HepG2 (cell line): ENCODE measurements around the gene GBP3. TPM values are rescaled to one million over a fixed set of nuclear protein-coding genes. Genes with fewer than 3 reads are reported as not detected.

Source experiments
- ATAC-seq: fragments of 200-7000 bp; cut with Tn5 transposase; 3 replicates; pipeline ENCODE4 v1.9.1; 2020; ENCODE audit warnings: mild to moderate bottlenecking, moderate library complexity
- BruUV-seq: library from RNA; stranded (reverse); fragments of 400-500 nt; replicated peaks from 2 replicates; lab custom pipeline; 2021; lab: Mats Ljungman, UMichigan
- CTCF ChIA-PET: fragments of 300-600 bp; formaldehyde crosslinking; extraction: SDS; loops from one replicate; lab custom pipeline; 2021; ENCODE audit warnings: low total read pairs, inconsistent platforms, low intra/inter-chr PET ratio; lab: Yijun Ruan, JAX
- POLR2A ChIA-PET: fragments of 350-600 bp; sonication (Branson Sonifier 250); formaldehyde crosslinking; loops from one replicate; lab custom pipeline; 2020; ENCODE audit warnings: antibody characterized with exemption, inconsistent platforms; lab: Yijun Ruan, JAX
- DNase-seq: peaks from one replicate; pipeline ENCODE4 v3.0.0-alpha.2; 2015; ENCODE audit warnings: low spot score
- FAIRE-seq: peaks from 3 replicates; lab custom pipeline; 2011; peaks lifted over from hg19 to GRCh38; lab: Jason Lieb, UNC
- H2AFZ ChIP-seq: one replicate; pipeline ENCODE4 v1.6.1; 2011; ENCODE audit warnings: low read length, inconsistent platforms
- H3K27ac ChIP-seq: fragments of 300-600 bp; 3 replicates; pipeline ENCODE4 v1.8.0; 2011; ENCODE audit warnings: mixed run types, mild to moderate bottlenecking, mixed read lengths, low read length, inconsistent platforms; ENCODE audit not compliant: insufficient read depth; ENCODE audit errors: extremely low read length
- H3K27me3 ChIP-seq, 2 experiments: fragments of 200-600 bp in 1 of 2; 2 replicates in 1 of 2; 3 replicates in 1 of 2; pipeline versions ENCODE4 v1.6.0 to v1.8.0; 2011; ENCODE audit warnings: low read length in 2 of 2, mild to moderate bottlenecking in 2 of 2, moderate library complexity in 2 of 2, inconsistent platforms in 1 of 2; ENCODE audit not compliant: insufficient read depth in 2 of 2, control insufficient read depth in 1 of 2
- H3K36me3 ChIP-seq, 2 experiments: fragments of 200-600 bp in 1 of 2; replicated peaks in 1 of 2; 2 replicates in 1 of 2; 3 replicates in 1 of 2; pipeline versions ENCODE4 v1.5.1 to v1.8.0; 2011; ENCODE audit warnings: low read length in 2 of 2, inconsistent platforms in 1 of 2; ENCODE audit not compliant: insufficient read depth in 2 of 2, control insufficient read depth in 1 of 2
- H3K4me1 ChIP-seq: 2 replicates; pipeline ENCODE4 v1.5.1; 2012; ENCODE audit warnings: low read length, inconsistent platforms; ENCODE audit not compliant: insufficient read depth
- H3K4me2 ChIP-seq: 2 replicates; pipeline ENCODE4 v1.6.0; 2011; ENCODE audit warnings: low read depth, low read length, inconsistent platforms
- H3K4me3 ChIP-seq, 3 experiments: fragments of 200-600 bp in 1 of 3; sonication (generic), shearing (Covaris generic) in 1 of 3; replicated peaks in 1 of 3; 2 replicates each; pipeline ENCODE4 v1.5.1; 2011 to 2016; ENCODE audit warnings: low read length in 3 of 3, inconsistent platforms in 2 of 3, low read depth in 2 of 3, mild to moderate bottlenecking in 2 of 3, control low read depth in 1 of 3, mixed read lengths in 1 of 3; ENCODE audit not compliant: insufficient read depth in 1 of 3
- H3K79me2 ChIP-seq: one replicate; pipeline ENCODE4 v1.6.1; 2011; ENCODE audit warnings: low read length, inconsistent platforms; ENCODE audit not compliant: insufficient read depth
- H3K9ac ChIP-seq: 2 replicates; pipeline ENCODE4 v1.6.0; 2011; ENCODE audit warnings: mild to moderate bottlenecking, low read depth, low read length, inconsistent platforms; ENCODE audit not compliant: insufficient read depth
- H3K9me3 ChIP-seq: 2 replicates; pipeline ENCODE4 v1.5.1; 2012; ENCODE audit warnings: mild to moderate bottlenecking, low read length
- H4K20me1 ChIP-seq: 2 replicates; pipeline ENCODE4 v1.6.0; 2011; ENCODE audit warnings: inconsistent platforms, mild to moderate bottlenecking, low read length, moderate library complexity; ENCODE audit not compliant: insufficient read depth
- GZF1 ChIP-seq: sonication (generic); formaldehyde crosslinking; IDR thresholded peaks from 2 replicates; pipeline ENCODE4 v1.5.1; 2020; ENCODE audit warnings: mild to moderate bottlenecking, missing genetic modification reagents
- SRF ChIP-seq: IDR thresholded peaks from 2 replicates; pipeline ENCODE4 v1.6.1; 2011; ENCODE audit warnings: mild to moderate bottlenecking, low read depth, low read length, moderate library complexity
- WGBS: methylation state at CpG from one replicate; pipeline ENCODE4 v1.1.6; 2017; ENCODE audit warnings: low lambda C conversion rate; 5-methylcytosine and 5-hydroxymethylcytosine counted together
- in situ Hi-C: cut with HindIII; loops from 2 replicates; pipeline ENCODE4 v1.10.0; 2017; ENCODE audit warnings: low pct_unique_long_range_greater_than_20kb; ENCODE audit not compliant: extremely low pct_ligation_motif_present
- intact Hi-C: fragments of 100-400 bp; cut with micrococcal nuclease; formaldehyde crosslinking; loops from one replicate; pipeline ENCODE4 v1.10.0; 2022; ENCODE audit not compliant: unreplicated experiment
- polyA plus RNA-seq, 8 experiments: library from polyadenylated mRNA; depleted of rRNA in 3 of 8; stranded (reverse) in 7 of 8; unstranded in 1 of 8; fragments of >200 nt; fragmentation: Illumina TruSeq in 4 of 8; extraction: Trizol in 4 of 8; gene quantifications; 2 replicates each; pipeline versions ENCODE4 v1.2.1 to v1.2.3, GENCODE V29; 2011 to 2016; ENCODE audit warnings: low read depth in 4 of 8, missing spikeins in 1 of 8, mixed read lengths in 1 of 8; ENCODE audit not compliant: insufficient read depth in 1 of 8
- total RNA-seq, 5 experiments: library from RNA; depleted of rRNA; stranded (reverse); fragments of >200 nt; fragmentation: Illumina TruSeq; extraction: Trizol; gene quantifications; 2 replicates each; pipeline ENCODE4 v1.2.3, GENCODE V29; 2016; ENCODE audit warnings: low read depth in 1 of 5
- TF ChIP-seq, protein P1 (sequence below): sonication (generic); formaldehyde crosslinking; IDR thresholded peaks from 2 replicates; pipeline ENCODE4 v1.8.0; 2022; ENCODE audit warnings: mild to moderate bottlenecking, missing genetic modification reagents, borderline replicate concordance

The GBP3 gene
- total and polyA plus RNA-seq, 2 of the 13 experiments (the other 11 are each of a cell fraction or from before 2014, with no cell fraction given): 0.16 to 0.46 TPM

DNA sequence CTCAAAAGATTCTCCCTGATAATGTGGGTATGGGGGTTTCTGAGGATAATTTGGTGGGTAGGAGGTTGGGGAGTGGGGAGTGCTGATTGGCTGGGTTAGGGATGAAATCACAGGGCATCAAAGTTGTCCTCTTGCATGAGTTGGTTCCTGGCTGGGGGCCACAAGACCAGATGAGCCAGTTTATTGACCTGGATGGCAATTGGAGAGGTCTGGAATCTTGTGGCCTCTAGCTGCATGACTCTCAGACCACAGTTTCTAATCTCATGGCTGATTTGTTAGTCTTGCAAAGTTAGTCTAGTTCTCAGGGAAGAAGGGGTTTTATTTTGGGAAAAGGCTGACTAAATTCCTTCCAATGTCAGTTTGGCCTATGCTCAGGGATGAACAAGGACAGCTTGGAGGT is 45.6 kb upstream of the GBP3 start (continued):
- TF ChIP-seq, protein P1, sequence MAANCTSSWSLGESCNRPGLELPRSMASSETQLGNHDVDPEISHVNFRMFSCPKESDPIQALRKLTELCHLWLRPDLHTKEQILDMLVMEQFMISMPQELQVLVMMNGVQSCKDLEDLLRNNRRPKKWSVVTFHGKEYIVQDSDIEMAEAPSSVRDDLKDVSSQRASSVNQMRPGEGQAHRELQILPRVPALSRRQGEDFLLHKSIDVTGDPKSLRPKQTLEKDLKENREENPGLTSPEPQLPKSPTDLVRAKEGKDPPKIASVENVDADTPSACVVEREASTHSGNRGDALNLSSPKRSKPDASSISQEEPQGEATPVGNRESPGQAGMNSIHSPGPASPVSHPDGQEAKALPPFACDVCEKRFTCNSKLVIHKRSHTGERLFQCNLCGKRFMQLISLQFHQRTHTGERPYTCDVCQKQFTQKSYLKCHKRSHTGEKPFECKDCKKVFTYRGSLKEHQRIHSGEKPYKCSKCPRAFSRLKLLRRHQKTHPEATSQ (CRISPR knock-in tag): no peak

DNA sequence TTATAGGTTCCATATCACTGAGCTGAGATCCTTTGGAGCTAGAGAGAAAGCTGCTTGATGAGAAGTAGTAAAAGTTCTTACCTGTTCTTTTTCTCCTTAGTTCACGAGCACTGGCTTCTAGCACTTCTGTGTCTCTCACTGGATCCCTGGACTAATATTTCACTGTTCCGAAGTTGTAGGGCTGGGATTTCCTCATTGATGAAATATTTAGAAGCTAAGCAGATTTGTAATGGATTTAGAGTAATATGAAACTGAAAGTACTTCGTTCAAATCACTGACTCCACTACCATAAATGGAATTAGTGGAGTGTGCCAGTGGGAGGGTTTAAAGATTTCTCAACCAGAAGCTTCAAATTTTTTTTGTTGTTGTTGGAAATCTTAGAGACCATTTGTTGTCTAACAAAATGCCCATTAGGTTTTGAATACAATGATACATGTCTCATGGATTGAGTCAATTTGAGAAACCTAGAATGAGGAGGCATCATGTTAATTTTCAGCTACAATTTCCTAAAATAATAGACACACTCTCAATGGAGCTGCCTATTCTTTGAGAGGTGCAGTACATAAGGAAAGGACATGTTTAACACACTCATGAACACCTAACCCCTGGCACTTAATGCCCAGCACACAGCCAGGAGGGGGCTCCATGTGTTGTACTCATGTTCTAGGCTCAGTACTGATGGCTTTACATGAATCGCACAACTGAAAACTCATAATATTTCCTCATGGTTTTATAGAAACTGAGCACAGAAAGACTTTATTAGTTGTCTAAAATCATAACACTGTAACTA is 42.6 kb upstream of the GBP3 start, which contains the start of gene GBP1:
Gene GBP1 (minus strand): TSS at position 130 of the 790 bp plus-strand sequence. CDS start 1,974 bp downstream, outside the sequence.
- no TSS peak for BruUV-seq
- Histone ChIP-seq H3K9me3 (no peaks in the 10 kb centered on the region), H3K79me2 (no peaks in the 10 kb centered on the region), H3K4me2 (peak within 1 kb of the TSS; percentile 75), H3K27ac (no peak within 1 kb of the TSS), H3K4me1 (peaks cover 15% of the 10 kb centered on the region), H3K9ac (peak within 1 kb of the TSS; percentile 46; the same call in 1 of the 2 replicates), H3K27me3 (no peaks in the 10 kb centered on the region), H2AFZ (peak within 1 kb of the TSS; percentile 66)
- ATAC-seq: peak; percentile 66
- ChIA-PET CTCF (no interaction called here), POLR2A (no interaction called here)
- intact Hi-C loops: no loop called here
- in situ Hi-C loops: no loop called here
- peak; percentile 15 for FAIRE-seq
- TF ChIP-seq GZF1 (CRISPR knock-in tag): no peak
- peak; percentile 84 for TF ChIP-seq SRF
- TF ChIP-seq, all 625 proteins: peak for 1
- Histone ChIP-seq H3K4me3 (peak within 1 kb of the TSS; percentile 50 to 69 (median 54)), H3K36me3 (no peaks in the 10 kb centered on the region), H4K20me1 (no peaks in the 10 kb centered on the region)
- 29% methylated on average over 4 of the region's 4 CpGs for WGBS
- peak; percentile 22 for DNase-seq
